HFF-Myc (cell line): ENCODE data around the gene SHE.

Experiments used
- DNase-seq: peaks from one replicate; pipeline ENCODE4 v3.0.0-alpha.2; 2011; ENCODE audit warnings: low read depth; ENCODE audit errors: extremely low read depth
- H3K4me3 ChIP-seq: replicated peaks from 2 replicates; pipeline ENCODE4 v1.5.1; 2011; ENCODE audit warnings: low read depth, mild to moderate bottlenecking, control low read depth, low read length
- CTCF ChIP-seq: IDR thresholded peaks from 2 replicates; pipeline ENCODE4 v1.5.1; 2012; ENCODE audit warnings: mild to moderate bottlenecking, low read depth, low read length, control low read depth; ENCODE audit errors: missing control alignments

SHE gene

DNA sequence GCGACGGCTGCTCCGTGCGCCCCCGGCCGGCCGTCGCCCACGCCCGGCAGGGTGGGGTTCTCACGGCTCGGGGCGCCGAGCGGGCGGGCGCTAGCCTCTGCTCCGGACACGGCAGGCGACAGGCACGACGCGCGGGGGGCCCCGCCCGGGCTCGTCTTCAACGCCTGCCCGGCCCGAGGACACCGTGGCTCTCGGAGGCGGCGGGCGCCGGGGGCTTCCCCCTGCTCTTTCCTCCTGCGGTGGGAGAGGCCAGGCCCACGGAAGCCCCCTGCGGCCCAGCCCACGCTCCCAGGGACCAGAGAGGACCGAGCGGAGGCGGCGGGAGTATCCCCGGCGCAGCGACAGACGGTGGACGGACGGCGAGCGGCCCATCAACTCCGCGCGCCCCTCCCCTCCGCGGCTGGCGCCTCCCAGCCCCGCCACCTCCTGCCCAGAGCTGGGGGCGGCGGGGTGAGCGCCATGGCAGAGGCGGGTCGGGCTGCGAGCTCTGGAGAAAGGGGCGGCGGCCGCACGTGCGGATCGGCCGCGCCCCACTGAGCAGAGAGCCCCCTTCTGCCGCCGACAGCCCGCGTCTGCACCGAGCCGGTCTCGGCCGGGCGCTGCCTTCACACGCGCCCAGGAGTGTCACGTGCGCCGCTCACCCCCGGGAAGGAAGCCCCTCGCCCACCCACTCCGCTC lies at the start of gene SHE, which contains the start of gene TDRD10:
SHE (minus strand) TSS at position 347 of the 678 bp plus-strand sequence. CDS start 386 bp downstream, outside the sequence.
TDRD10 (plus strand) TSS at position 154 of the 678 bp plus-strand sequence. CDS start 4,685 bp downstream, outside the sequence.
- no peak for DNase-seq
- no peak within 1 kb of the TSS for H3K4me3 ChIP-seq
- no peak for TF ChIP-seq CTCF

DNA sequence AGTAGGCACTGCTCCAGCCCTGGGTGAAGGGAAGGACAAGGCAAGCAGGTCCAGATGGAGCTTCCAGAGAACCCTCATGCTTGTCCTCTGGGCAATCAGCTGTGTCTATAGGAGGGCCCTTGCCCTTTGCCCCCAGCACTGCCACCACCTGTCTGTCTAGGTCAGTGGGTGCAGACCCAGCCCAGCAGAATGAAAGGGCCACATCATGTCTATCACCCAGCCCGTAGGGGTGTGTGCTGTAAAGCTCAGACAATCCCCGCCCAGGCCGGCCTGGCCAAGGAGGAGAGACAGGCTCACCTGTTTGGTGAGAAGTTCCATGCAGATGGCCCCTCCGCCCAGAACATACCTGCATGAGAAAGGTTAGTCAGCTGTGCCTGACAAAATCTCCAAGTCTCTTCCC lies 49.3 kb upstream of the SHE start:
- no peak for TF ChIP-seq CTCF
- no peak overlapping the region for H3K4me3 ChIP-seq
- DNase-seq, result no peak

DNA sequence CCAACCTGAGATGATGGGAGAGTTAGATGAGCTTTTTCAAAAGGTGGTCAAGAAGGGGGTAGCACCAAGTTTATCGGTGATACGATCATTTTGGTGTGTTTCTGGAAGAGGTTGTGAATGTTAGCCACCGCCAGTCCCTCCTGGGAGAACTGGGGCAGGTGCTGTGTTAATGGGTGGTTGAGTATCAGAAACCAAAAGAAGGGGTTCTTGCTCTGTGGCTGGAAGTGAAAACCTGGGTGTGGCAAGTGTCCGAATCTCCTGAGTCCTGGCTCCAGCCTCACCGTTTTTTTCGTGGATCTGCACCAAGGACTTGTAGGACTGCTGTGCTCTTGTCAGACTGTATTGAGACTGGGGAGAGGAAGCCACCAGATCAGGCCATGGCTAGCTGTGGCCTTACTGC lies 48.4 kb upstream of the SHE start:
- no peak for DNase-seq
- TF ChIP-seq CTCF, result no peak
- H3K4me3 ChIP-seq, result no peak overlapping the region

GRCh38 chr1:154550070-154550469 lies 47.9 kb upstream of the SHE start:
- TF ChIP-seq CTCF, result no peak
- H3K4me3 ChIP-seq, result no peak overlapping the region
- DNase-seq, result no peak

DNA sequence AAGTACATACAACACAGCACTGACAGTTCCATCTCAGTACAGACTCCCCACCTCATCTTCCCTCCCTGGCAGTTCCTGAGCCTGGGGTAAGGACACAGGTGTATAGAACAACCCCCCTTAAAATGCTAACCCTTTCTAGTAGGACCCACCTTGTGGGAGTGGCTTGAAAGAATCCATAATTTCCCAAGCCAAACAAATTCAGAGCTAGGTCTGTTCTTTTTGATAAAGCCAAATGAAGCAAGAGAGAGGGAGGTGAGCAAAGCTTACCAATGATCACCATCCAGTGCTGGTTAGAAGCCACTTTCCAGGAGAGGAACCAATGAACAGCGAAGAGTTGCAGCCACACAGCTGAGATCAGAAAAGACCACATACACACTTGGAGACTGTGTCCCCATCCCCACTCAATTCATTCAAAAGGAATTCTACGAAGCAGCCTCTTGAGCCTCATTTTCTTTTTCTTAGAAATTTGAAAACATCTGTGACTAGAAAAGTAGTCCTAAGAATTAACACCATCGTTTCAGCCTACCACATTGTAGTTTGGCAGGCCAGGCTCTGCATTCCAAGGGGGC lies 47.1 kb upstream of the SHE start:
- TF ChIP-seq CTCF, result no peak
- DNase-seq, result no peak
- no peak overlapping the region for H3K4me3 ChIP-seq

GRCh38 chr1:154548028-154548427 lies 45.8 kb upstream of the SHE start:
- H3K4me3 ChIP-seq, result no peak overlapping the region
- DNase-seq, result no peak
- no peak for TF ChIP-seq CTCF
